T-helper 1 cell (primary cell): ENCODE data around the gene RAPGEF1.
"Not testable (repeated sequence)": the region's sequence is repeated elsewhere in the genome, so short reads cannot be mapped to it uniquely, and the experiment has no call there.

Experiments
- DNase-seq, 5 donors: peaks; one replicate each; pipeline ENCODE4 v3.0.0-alpha.2; 2012 to 2020

RAPGEF1 gene

GRCh38 chr9:131555841-131556673, 183.8 kb downstream of the RAPGEF1 start:
- DNase-seq = no peak

- no peak for DNase-seq
Measured at GRCh38 chr9:131554843-131555351, 185.0 kb downstream of the RAPGEF1 start.

GRCh38 chr9:131554087-131554842, 185.6 kb downstream of the RAPGEF1 start:
- DNase-seq = no peak

- DNase-seq = no peak
Measured at GRCh38 chr9:131552030-131552429, 187.8 kb downstream of the RAPGEF1 start.

- not testable (repeated sequence) for DNase-seq
Measured at GRCh38 chr9:131550465-131550864, 189.4 kb downstream of the RAPGEF1 start.

GRCh38 chr9:131549186-131549585, 190.7 kb downstream of the RAPGEF1 start:
- DNase-seq = not testable (repeated sequence)

- no peak for DNase-seq
Measured at GRCh38 chr9:131546336-131547084, 193.4 kb downstream of the RAPGEF1 start.

- DNase-seq = no peak
Measured at GRCh38 chr9:131545786-131546335, 194.0 kb downstream of the RAPGEF1 start.

GRCh38 chr9:131545003-131545785, 194.7 kb downstream of the RAPGEF1 start, which contains the start of gene PRRT1B:
PRRT1B (plus strand) TSS chr9:131545523; CDS start chr9:131545616, 93 bp downstream.
- no peak for DNase-seq

- DNase-seq = no peak
Measured at GRCh38 chr9:131543141-131543540, 196.7 kb downstream of the RAPGEF1 start.

- DNase-seq = peak in 1 of 5 donors; percentile 42
Measured at GRCh38 chr9:131539223-131539923, 200.5 kb downstream of the RAPGEF1 start.

GRCh38 chr9:131537946-131538345, 201.9 kb downstream of the RAPGEF1 start:
- no peak for DNase-seq

GRCh38 chr9:131534721-131535237, 205.1 kb downstream of the RAPGEF1 start:
- DNase-seq = no peak

GRCh38 chr9:131530920-131531832, 208.7 kb downstream of the RAPGEF1 start, which contains the start of gene UCK1:
UCK1 (minus strand) TSS chr9:131531263; CDS start chr9:131531174, 89 bp downstream.
- peak; percentile 60 to 87 (median 70) for DNase-seq

- DNase-seq = no peak
Measured at GRCh38 chr9:131530546-131530919, 209.3 kb downstream of the RAPGEF1 start.

GRCh38 chr9:131529597-131530545, 210.0 kb downstream of the RAPGEF1 start:
- DNase-seq = no peak

- no peak for DNase-seq
Measured at GRCh38 chr9:131528886-131529505, 210.9 kb downstream of the RAPGEF1 start.

- DNase-seq = no peak
Measured at GRCh38 chr9:131528186-131528585, 211.7 kb downstream of the RAPGEF1 start.
